ENCODE results near the gene RO60. TPM values are rescaled to one million over a fixed set of nuclear protein-coding genes. Genes with fewer than 3 reads are reported as not detected.

RO60 gene
- total and polyA plus RNA-seq, 2 of the 13 experiments (the other 11 are each of a cell fraction or from before 2014, with no cell fraction given): 20.3 to 53.7 TPM

- TF ChIP-seq CSRNP2 (CRISPR knock-in tag; conservative IDR thresholded peaks at IDR 0.05; ENCODE audit: low read depth) (no peak), STAT6 (CRISPR knock-in tag; IDR thresholded peaks at IDR 0.05; ENCODE audit: borderline replicate concordance) (no peak), HNRNPH1 (optimal IDR thresholded peaks at IDR 0.05; ENCODE audit: low read depth, low read length) (no peak), MYPOP (CRISPR knock-in tag; IDR thresholded peaks at IDR 0.05) (peak; percentile 89), ZBTB2 (CRISPR knock-in tag; IDR thresholded peaks at IDR 0.05; ENCODE audit: low read depth) (peak; percentile 96), ZBED4 (CRISPR knock-in tag; IDR thresholded peaks at IDR 0.05; ENCODE audit: borderline replicate concordance) (peak; percentile 17), ZNF230 (CRISPR knock-in tag; IDR thresholded peaks at IDR 0.05) (peak; percentile 61; the same call in 1 of the 2 replicates), TBL1XR1 (IDR thresholded peaks at IDR 0.05; ENCODE audit: borderline replicate concordance, low read length, partially characterized antibody) (peak; percentile 36), HNF4A (CRISPR knock-in tag; IDR thresholded peaks at IDR 0.05) (peak; percentile 67), MTF1 (CRISPR knock-in tag; IDR thresholded peaks at IDR 0.05) (0 out of 2 replicates have a peak, but pooled peaks have one; percentile 42), MLX (CRISPR knock-in tag; IDR thresholded peaks at IDR 0.05) (peak; percentile 72; the same call in 1 of the 2 replicates), IKZF1 (IDR thresholded peaks at IDR 0.05) (no peak), ZNF317 (CRISPR knock-in tag; IDR thresholded peaks at IDR 0.05) (peak; percentile 77), TERF1 (CRISPR knock-in tag; IDR thresholded peaks at IDR 0.05) (no peak), FOXA1 (IDR thresholded peaks at IDR 0.05) (no peak), FOXA1 (CRISPR knock-in tag; IDR thresholded peaks at IDR 0.05) (peak; percentile 55)
These were observed at the start of gene RO60, which contains the start of gene UCHL5 (continued) for GRCh38 chr1:193059282-193060114.

Measured in HepG2 (cell line).